PC-3 (cell line): ENCODE measurements around the gene CXorf58. TPM values are rescaled to one million over a fixed set of nuclear protein-coding genes. Genes with fewer than 3 reads are reported as not detected.

Source experiments
- ATAC-seq: fragments of 200-7000 bp; cut with Tn5 transposase; 2 replicates; pipeline ENCODE4 v1.9.1; 2020; ENCODE audit warnings: mild to moderate bottlenecking, moderate library complexity
- BruUV-seq: library from RNA; stranded (reverse); fragments of 400-500 nt; replicated peaks from 2 replicates; lab custom pipeline; 2021; lab: Mats Ljungman, UMichigan
- CTCF ChIA-PET: fragments of 300-600 bp; sonication (Branson Sonifier 250); formaldehyde crosslinking; loops from one replicate; lab custom pipeline; 2022; ENCODE audit warnings: antibody characterized with exemption; lab: Charles Lee
- POLR2A ChIA-PET: fragments of 300-600 bp; sonication (Branson Sonifier 250); formaldehyde crosslinking; loops from one replicate; lab custom pipeline; 2022; ENCODE audit warnings: antibody characterized with exemption; ENCODE audit not compliant: unreplicated experiment; lab: Charles Lee
- DNase-seq: peaks from one replicate; pipeline ENCODE4 v3.0.0-alpha.2; 2015
- H2AFZ ChIP-seq: fragments of 300-600 bp; sonication (generic); 2 replicates; pipeline ENCODE4 v1.6.0; 2016; ENCODE audit warnings: antibody characterized with exemption, low read length
- H3F3A ChIP-seq: fragments of 300-600 bp; sonication (generic); one replicate; pipeline ENCODE4 v1.6.0; 2017; ENCODE audit warnings: antibody characterized with exemption, low read length, control low read depth, mild to moderate bottlenecking; ENCODE audit not compliant: unreplicated experiment
- H3K27ac ChIP-seq: fragments of 300-600 bp; sonication (generic); 2 replicates; pipeline ENCODE4 v1.5.1; 2016; ENCODE audit warnings: mild to moderate bottlenecking, low read length
- H3K27me3 ChIP-seq: fragments of 300-600 bp; sonication (generic); 2 replicates; pipeline ENCODE4 v1.6.1; 2016; ENCODE audit warnings: low read length, mixed read lengths
- H3K36me3 ChIP-seq: fragments of 300-600 bp; sonication (generic); 2 replicates; pipeline ENCODE4 v1.6.1; 2016; ENCODE audit warnings: low read depth, mixed run types, low read length, mixed read lengths
- H3K4me1 ChIP-seq: fragments of 300-600 bp; sonication (generic); 2 replicates; pipeline ENCODE4 v1.5.1; 2016; ENCODE audit warnings: low read length; ENCODE audit not compliant: insufficient read depth
- H3K4me2 ChIP-seq: fragments of 300-600 bp; sonication (generic); 2 replicates; pipeline ENCODE4 v1.6.0; 2016; ENCODE audit warnings: low read length
- H3K4me3 ChIP-seq: fragments of 300-600 bp; sonication (generic); 2 replicates; pipeline ENCODE4 v1.5.1; 2016; ENCODE audit warnings: mild to moderate bottlenecking, low read length, mixed read lengths
- H3K79me2 ChIP-seq: fragments of 300-600 bp; sonication (generic); 2 replicates; pipeline ENCODE4 v1.6.1; 2017; ENCODE audit warnings: low read length, mixed read lengths
- H3K9ac ChIP-seq: fragments of 300-600 bp; sonication (generic); 2 replicates; pipeline ENCODE4 v1.6.0; 2016; ENCODE audit warnings: mild to moderate bottlenecking, low read length
- H3K9me2 ChIP-seq: fragments of 300-600 bp; sonication (generic); replicated peaks from 2 replicates; pipeline ENCODE4 v1.6.1; 2016; ENCODE audit warnings: mixed run types, low read length, mixed read lengths
- H3K9me3 ChIP-seq: fragments of 300-600 bp; sonication (generic); 2 replicates; pipeline ENCODE4 v1.6.1; 2016; ENCODE audit warnings: low read length, mixed read lengths
- H4K20me1 ChIP-seq: fragments of 300-600 bp; sonication (generic); 2 replicates; pipeline ENCODE4 v1.6.1; 2016; ENCODE audit warnings: low read length, mixed read lengths
- EZH2 ChIP-seq: fragments of 300-600 bp; sonication (generic); IDR thresholded peaks from one replicate; pipeline ENCODE4 v1.6.1; 2017; ENCODE audit warnings: antibody characterized with exemption, mild to moderate bottlenecking, low read length; ENCODE audit not compliant: unreplicated experiment
- EZH2phosphoT487 ChIP-seq: fragments of 300-600 bp; sonication (generic); IDR thresholded peaks from 2 replicates; pipeline ENCODE4 v1.6.1; 2018; ENCODE audit warnings: mild to moderate bottlenecking, antibody characterized with exemption, low read length, borderline replicate concordance
- intact Hi-C: fragments of 100-400 bp; cut with micrococcal nuclease; formaldehyde crosslinking; loops from 2 replicates; pipeline ENCODE4 v1.9.0; 2023
- total RNA-seq: library from RNA; depleted of rRNA; stranded (reverse); fragments of >200 nt; gene quantifications from 2 replicates; pipeline ENCODE4 v1.2.3, GENCODE V29; 2014
- TF ChIP-seq, protein P1 (sequence below): fragments of 300-600 bp; sonication (generic); conservative IDR thresholded peaks from 2 replicates; pipeline ENCODE4 v1.5.1; 2017; ENCODE audit warnings: antibody characterized with exemption, low read depth, mild to moderate bottlenecking, low read length

CXorf58 gene
- total RNA-seq, 1 experiment from 2014 or later = not detected

DNA sequence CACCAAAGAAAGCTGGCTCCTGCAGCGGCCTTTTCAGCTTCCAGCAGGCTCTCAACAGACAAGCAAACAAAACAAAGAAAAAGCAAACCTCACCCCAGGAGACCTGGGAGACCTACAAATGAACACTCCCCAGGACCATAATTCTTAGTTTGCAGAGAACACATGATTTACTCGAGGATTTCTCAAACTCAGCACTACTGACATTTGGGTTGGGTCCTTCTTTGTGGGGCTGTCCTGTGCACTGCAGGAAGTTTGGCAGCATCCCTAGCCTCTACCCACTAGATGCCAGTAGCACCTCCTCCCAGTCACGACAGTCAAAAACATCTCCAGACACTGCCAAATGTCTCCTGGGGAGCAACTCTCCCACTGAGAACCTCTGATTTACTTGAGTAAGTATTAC lies 22.0 kb upstream of the CXorf58 start:
- Histone ChIP-seq H3K27ac (no peak overlapping the region), H3K9me3 (no peaks in the 10 kb centered on the region), H3K79me2 (peaks cover 7% of the 10 kb centered on the region; the same call in 1 of the 2 replicates), H2AFZ (no peak overlapping the region), H3K36me3 (no peaks in the 10 kb centered on the region), H3K4me3 (no peak overlapping the region), H4K20me1 (no peaks in the 10 kb centered on the region), H3K9ac (no peak overlapping the region), H3F3A (no peaks in the 10 kb centered on the region), H3K4me2 (no peak overlapping the region), H3K4me1 (peaks cover 44% of the 10 kb centered on the region), H3K9me2 (no peaks in the 10 kb centered on the region), H3K27me3 (no peaks in the 10 kb centered on the region)
- ATAC-seq (no peak), DNase-seq (no peak)
- no TSS peak for BruUV-seq
- CTCF ChIA-PET = no interaction called here
- POLR2A ChIA-PET = no interaction called here
- TF ChIP-seq, protein P1, sequence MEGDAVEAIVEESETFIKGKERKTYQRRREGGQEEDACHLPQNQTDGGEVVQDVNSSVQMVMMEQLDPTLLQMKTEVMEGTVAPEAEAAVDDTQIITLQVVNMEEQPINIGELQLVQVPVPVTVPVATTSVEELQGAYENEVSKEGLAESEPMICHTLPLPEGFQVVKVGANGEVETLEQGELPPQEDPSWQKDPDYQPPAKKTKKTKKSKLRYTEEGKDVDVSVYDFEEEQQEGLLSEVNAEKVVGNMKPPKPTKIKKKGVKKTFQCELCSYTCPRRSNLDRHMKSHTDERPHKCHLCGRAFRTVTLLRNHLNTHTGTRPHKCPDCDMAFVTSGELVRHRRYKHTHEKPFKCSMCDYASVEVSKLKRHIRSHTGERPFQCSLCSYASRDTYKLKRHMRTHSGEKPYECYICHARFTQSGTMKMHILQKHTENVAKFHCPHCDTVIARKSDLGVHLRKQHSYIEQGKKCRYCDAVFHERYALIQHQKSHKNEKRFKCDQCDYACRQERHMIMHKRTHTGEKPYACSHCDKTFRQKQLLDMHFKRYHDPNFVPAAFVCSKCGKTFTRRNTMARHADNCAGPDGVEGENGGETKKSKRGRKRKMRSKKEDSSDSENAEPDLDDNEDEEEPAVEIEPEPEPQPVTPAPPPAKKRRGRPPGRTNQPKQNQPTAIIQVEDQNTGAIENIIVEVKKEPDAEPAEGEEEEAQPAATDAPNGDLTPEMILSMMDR = no peak
- TF ChIP-seq EZH2 (no peak), EZH2phosphoT487 (no peak)
- intact Hi-C loops = no loop called here

DNA sequence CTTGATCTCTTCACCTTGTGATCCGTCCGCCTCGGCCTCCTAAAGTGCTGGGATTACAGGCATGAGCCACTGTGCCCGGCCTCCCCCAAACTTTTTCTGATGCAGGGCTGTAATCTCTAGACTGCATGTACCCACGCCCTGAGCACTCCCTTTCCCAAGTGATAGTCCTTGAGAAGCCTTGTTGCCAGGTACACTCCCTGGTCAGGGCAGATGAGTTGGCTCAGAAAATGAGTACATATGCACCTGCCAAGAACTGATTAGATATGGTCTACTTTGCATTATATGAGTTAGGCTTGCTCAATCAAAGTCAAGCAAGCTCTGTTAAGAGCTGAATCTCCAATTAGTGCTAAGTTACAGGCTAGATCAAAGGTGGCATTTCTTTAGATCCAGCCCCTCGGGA lies 20.4 kb upstream of the CXorf58 start:
- H3K27me3 ChIP-seq = no peaks in the 10 kb centered on the region
- no peaks in the 10 kb centered on the region for H3K9me2 ChIP-seq
- intact Hi-C loops = no loop called here
- DNase-seq (no peak), ATAC-seq (no peak)
- ChIA-PET POLR2A (no interaction called here), CTCF (no interaction called here)
- no peaks in the 10 kb centered on the region for H4K20me1 ChIP-seq
- no peaks in the 10 kb centered on the region for H3K36me3 ChIP-seq
- no peaks in the 10 kb centered on the region for H3K9me3 ChIP-seq
- H3K9ac ChIP-seq = no peak overlapping the region
- no peaks in the 10 kb centered on the region for H3F3A ChIP-seq
- H3K27ac ChIP-seq = no peak overlapping the region
- H3K4me1 ChIP-seq = peaks cover 48% of the 10 kb centered on the region
- no TSS peak for BruUV-seq
- no peak overlapping the region for H2AFZ ChIP-seq
- peaks cover 7% of the 10 kb centered on the region; the same call in 1 of the 2 replicates for H3K79me2 ChIP-seq
- H3K4me2 ChIP-seq = no peak overlapping the region
- H3K4me3 ChIP-seq = no peak overlapping the region
- TF ChIP-seq EZH2phosphoT487 (no peak), EZH2 (no peak)
- TF ChIP-seq, protein P1 = no peak

DNA sequence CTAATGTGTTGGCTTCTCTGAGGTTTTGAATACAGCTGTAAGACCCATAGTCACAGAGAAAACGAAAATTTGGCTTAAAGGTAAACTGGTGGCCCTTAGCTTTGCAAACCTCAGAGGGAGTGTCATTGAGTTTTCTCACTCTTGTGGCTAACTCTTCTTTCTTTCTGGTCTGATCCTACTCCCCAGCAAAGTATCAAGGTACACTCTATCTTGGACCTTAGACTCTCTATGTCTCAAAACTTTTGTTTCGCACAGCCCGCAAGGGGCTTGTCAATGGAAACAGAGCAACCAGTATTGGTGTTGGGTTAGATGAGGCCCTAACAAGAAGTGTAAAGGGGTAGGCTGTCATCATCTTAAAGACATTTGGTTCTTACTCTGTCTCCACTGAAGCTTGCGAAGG lies 19.9 kb upstream of the CXorf58 start:
- Histone ChIP-seq H4K20me1 (no peaks in the 10 kb centered on the region), H3K36me3 (no peaks in the 10 kb centered on the region), H3K9me3 (no peaks in the 10 kb centered on the region), H3K27ac (no peak overlapping the region), H3K9ac (no peak overlapping the region), H3K4me1 (peaks cover 43% of the 10 kb centered on the region), H3K4me2 (no peak overlapping the region), H3K4me3 (no peak overlapping the region), H3K27me3 (no peaks in the 10 kb centered on the region), H2AFZ (no peak overlapping the region), H3K9me2 (no peaks in the 10 kb centered on the region), H3F3A (no peaks in the 10 kb centered on the region), H3K79me2 (peaks cover 5% of the 10 kb centered on the region; the same call in 1 of the 2 replicates)
- POLR2A ChIA-PET = no interaction called here
- CTCF ChIA-PET = no interaction called here
- intact Hi-C loops = no loop called here
- TF ChIP-seq, protein P1 = no peak
- TF ChIP-seq EZH2 (no peak), EZH2phosphoT487 (no peak)
- no TSS peak for BruUV-seq
- no peak for DNase-seq
- no peak for ATAC-seq
